Mesenchymal stem cell (in vitro differentiated cells and primary cell): ENCODE data around the gene SLC2A4RG. TPM values are rescaled to one million over a fixed set of nuclear protein-coding genes. Genes with fewer than 3 reads are reported as not detected.

Experiments used
- small RNA-seq: library from polyadenylated mRNA; stranded (forward); fragments of <200 nt; extraction: miRNeasy Mini kit (QIAGEN cat#:217004); gene quantifications from one replicate; pipeline ENCODE3, GENCODE V24; 2013; ENCODE audit warnings: low read depth

The SLC2A4RG gene

Small RNAs within 50 kb of the gene (small RNA-seq; reads per million reads assigned to genes)
- gene LIME1, result not detected
- gene TNFRSF6B, result not detected
